Stomach (tissue), 9 donors: ENCODE data around the gene CTRB2. TPM values are rescaled to one million over a fixed set of nuclear protein-coding genes. Genes with fewer than 3 reads are reported as not detected.
"Not testable (repeated sequence)": the region's sequence is repeated elsewhere in the genome, so short reads cannot be mapped to it uniquely, and the experiment has no call there.

Experiments used
- DNase-seq, 2 donors: peaks; one replicate each; pipeline versions ENCODE4 v3.0.0 to v3.0.0-alpha.2; 2013 to 2019
- H3K27ac ChIP-seq, 5 donors: fragments of 200-600 bp in 4 of 5; sonication (generic) in 4 of 5; one replicate each; pipeline ENCODE4 v1.5.1; 2013 to 2019; ENCODE audit warnings: mild to moderate bottlenecking in 1 of 5, moderate library complexity in 1 of 5
- H3K27me3 ChIP-seq, 3 donors: fragments of 200-600 bp; sonication (generic); one replicate each; pipeline ENCODE4 v1.5.1; 2017 to 2019; ENCODE audit warnings: mixed run types in 1 of 3
- H3K36me3 ChIP-seq, 4 donors: fragments of 200-600 bp; sonication (generic); 1 replicate in 3 of 4; 2 replicates in 1 of 4; pipeline ENCODE4 v1.5.1; 2016 to 2019
- H3K4me1 ChIP-seq, 4 donors: fragments of 200-600 bp; sonication (generic); one replicate each; pipeline ENCODE4 v1.5.1; 2016 to 2019
- H3K4me3 ChIP-seq, 4 donors: fragments of 200-600 bp; sonication (generic) in 3 of 4; one replicate each; pipeline ENCODE4 v1.5.1; 2016 to 2019; ENCODE audit warnings: mild to moderate bottlenecking in 1 of 4
- H3K9me3 ChIP-seq, 4 donors: fragments of 200-600 bp; sonication (generic); one replicate each; pipeline ENCODE4 v1.5.1; 2016 to 2019
- CTCF ChIP-seq, 7 experiments: fragments of 450-650 bp in 4 of 7; fragments of 200-600 bp in 3 of 7; sonication (generic) in 3 of 7; IDR thresholded peaks; one replicate each; pipeline ENCODE4 v1.5.1; 2016 to 2019; ENCODE audit warnings: antibody characterized with exemption in 7 of 7, control low read depth in 2 of 7, mild to moderate bottlenecking in 1 of 7
- EP300 ChIP-seq: sonication (generic); formaldehyde crosslinking; IDR thresholded peaks from one replicate; pipeline ENCODE4 v1.6.1; 2017; ENCODE audit warnings: antibody characterized with exemption
- POLR2A ChIP-seq, 4 donors: fragments of 450-650 bp; IDR thresholded peaks; one replicate each; pipeline ENCODE4 v1.6.1; 2016; ENCODE audit warnings: antibody characterized with exemption in 4 of 4, control low read depth in 2 of 4, mild to moderate bottlenecking in 1 of 4, moderate library complexity in 1 of 4
- POLR2AphosphoS5 ChIP-seq, 3 donors: sonication (generic); formaldehyde crosslinking; IDR thresholded peaks; one replicate each; pipeline ENCODE4 v1.6.1; 2016; ENCODE audit warnings: antibody characterized with exemption in 3 of 3
- WGBS, 5 donors: extraction: QIAGEN DNeasy Blood & Tissue Kit in 3 of 5; methylation state at CpG; one replicate each; pipeline versions ENCODE4 v1.1.5 to v1.1.7; 2013 to 2018; 5-methylcytosine and 5-hydroxymethylcytosine counted together
- intact Hi-C: fragments of 100-400 bp; cut with DNase I; formaldehyde crosslinking; loops from one replicate; pipeline ENCODE4 v1.15.1; 2023; ENCODE audit warnings: low total_unique reads
- polyA plus RNA-seq, 3 donors: library from polyadenylated mRNA; stranded (reverse); fragments of 200-250 nt; gene quantifications; one replicate each; pipeline ENCODE4 v1.2.3, GENCODE V29; 2013
- total RNA-seq, 5 donors: library from RNA; depleted of rRNA; stranded (reverse); fragments of >200 nt; gene quantifications; one replicate each; pipeline versions ENCODE4 v1.1.0 to v1.2.3, GENCODE V29; 2014 to 2016
- donor health status: healthy with polysubstance abuse.
- donor health status: Bipolar disorder and iron deficiency.
- donor health status: healthy.

Gene CTRB2
- total and polyA plus RNA-seq, 8 donors: 2.7 to 26.6 (median 4.0) TPM; not detected in 5

DNA sequence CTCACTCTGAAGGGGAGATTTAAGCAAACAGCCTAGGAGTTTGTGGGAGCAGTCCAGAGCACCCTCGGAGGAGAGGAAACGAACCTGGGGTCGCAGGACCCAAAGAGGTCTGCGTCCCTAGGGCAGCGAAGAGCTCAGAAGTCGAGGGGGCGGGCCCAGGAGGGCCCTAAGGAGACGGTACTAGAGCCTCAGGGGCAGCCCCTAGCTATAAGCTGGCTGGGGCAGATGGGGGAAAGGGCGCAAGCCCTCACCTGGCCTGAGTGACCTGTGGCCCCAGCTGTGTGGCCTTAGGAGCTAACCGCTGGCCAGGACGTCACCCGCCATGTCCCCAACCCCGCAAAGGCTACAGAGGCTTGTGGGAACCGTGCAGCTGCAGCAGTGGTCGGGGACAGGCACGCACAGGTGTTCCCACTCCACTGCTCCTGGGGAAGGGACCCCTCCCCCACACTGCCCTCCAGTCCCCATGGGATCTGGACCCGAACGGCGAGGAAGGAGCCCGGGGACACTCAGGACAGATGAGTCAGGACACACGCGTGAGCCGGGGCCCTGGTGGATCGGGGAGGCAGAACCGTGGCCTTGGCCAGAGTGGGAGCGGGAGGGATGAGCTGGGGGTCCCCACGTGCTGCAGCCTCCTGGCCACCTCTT lies 2.0 kb upstream of the CTRB2 start:
- no peaks in the 10 kb centered on the region for H3K36me3 ChIP-seq
- H3K27ac ChIP-seq: no peak overlapping the region
- no peak for DNase-seq
- intact Hi-C loops: loop anchor here (10.0 kb wide), 1 partner anchor 186 kb away; no protein-coding TSS in a partner anchor
- H3K27me3 ChIP-seq: peaks cover 0 to 9% (median 0%) of the 10 kb centered on the region in 3 donors
- H3K4me3 ChIP-seq: no peak overlapping the region
- no peaks in the 10 kb centered on the region for H3K4me1 ChIP-seq
- TF ChIP-seq EP300 (no peak), POLR2AphosphoS5 (IDR thresholded peaks at IDR 0.05) (no peak), CTCF (IDR thresholded peaks at IDR 0.05) (no peak), POLR2A (IDR thresholded peaks at IDR 0.05) (no peak)
- H3K9me3 ChIP-seq: no peaks in the 10 kb centered on the region
- WGBS, 5 donors: 83 to 89% (median 88%) methylated on average over 25 to 27 of the region's 27 CpGs

- Histone ChIP-seq H3K4me3 (no peak overlapping the region), H3K36me3 (no peaks in the 10 kb centered on the region), H3K4me1 (no peaks in the 10 kb centered on the region), H3K9me3 (no peaks in the 10 kb centered on the region), H3K27ac (no peak overlapping the region), H3K27me3 (peaks cover 0 to 9% (median 0%) of the 10 kb centered on the region in 3 donors)
- TF ChIP-seq POLR2AphosphoS5 (IDR thresholded peaks at IDR 0.05) (no peak), EP300 (no peak), POLR2A (IDR thresholded peaks at IDR 0.05) (no peak), CTCF (IDR thresholded peaks at IDR 0.05) (no peak)
- 74 to 82% (median 81%) methylated on average over 13 of the region's 13 CpGs for WGBS, 5 donors
- intact Hi-C loops: loop anchor here (10.0 kb wide), 1 partner anchor 186 kb away; no protein-coding TSS in a partner anchor
- no peak for DNase-seq
Observed at GRCh38 chr16:75208242-75208825, 1.4 kb upstream of the CTRB2 start.

GRCh38 chr16:75207831-75208230 lies 870 bp upstream of the CTRB2 start:
- peaks cover 0 to 9% (median 0%) of the 10 kb centered on the region in 3 donors for H3K27me3 ChIP-seq
- H3K36me3 ChIP-seq: no peaks in the 10 kb centered on the region
- no peak for DNase-seq
- H3K9me3 ChIP-seq: no peaks in the 10 kb centered on the region
- no peak for TF ChIP-seq POLR2AphosphoS5 (IDR thresholded peaks at IDR 0.05)
- no peak for TF ChIP-seq POLR2A (IDR thresholded peaks at IDR 0.05)
- no peak for TF ChIP-seq EP300
- no peak for TF ChIP-seq CTCF (IDR thresholded peaks at IDR 0.05)
- H3K27ac ChIP-seq: no peak overlapping the region
- H3K4me1 ChIP-seq: no peaks in the 10 kb centered on the region
- WGBS, 5 donors: 77 to 90% (median 85%) methylated on average over 10 to 11 of the region's 11 CpGs
- intact Hi-C loops: loop anchor here (10.0 kb wide), 1 partner anchor 187 kb away; no protein-coding TSS in a partner anchor
- no peak overlapping the region for H3K4me3 ChIP-seq

GRCh38 chr16:75205961-75206748 lies 806 bp downstream of the CTRB2 start:
- not testable (repeated sequence) for H3K4me3 ChIP-seq, DNase-seq, H3K4me1 ChIP-seq, H3K9me3 ChIP-seq, H3K36me3 ChIP-seq, H3K27ac ChIP-seq
- 58 to 85% (median 68%) methylated on average over 11 to 19 of the region's 25 CpGs for WGBS, 5 donors
- intact Hi-C loops: loop anchor here (10.0 kb wide), 1 partner anchor 189 kb away; no protein-coding TSS in a partner anchor
- H3K27me3 ChIP-seq: peaks cover 0 to 10% (median 0%) of the 10 kb centered on the region in 3 donors

GRCh38 chr16:75205438-75205837 lies 1.5 kb downstream of the CTRB2 start:
- H3K4me3 ChIP-seq, H3K4me1 ChIP-seq, H3K9me3 ChIP-seq, DNase-seq, H3K36me3 ChIP-seq, H3K27ac ChIP-seq: not testable (repeated sequence)
- peaks cover 0 to 17% (median 0%) of the 10 kb centered on the region in 3 donors for H3K27me3 ChIP-seq
- intact Hi-C loops: loop anchor here (10.0 kb wide), 1 partner anchor 189 kb away; no protein-coding TSS in a partner anchor
- WGBS, 5 donors: 90 to 93% methylated on average over 2 to 4 of the region's 19 CpGs; no CpG with 5 or more reads in 3 of the 5 donors

- WGBS, 5 donors: no CpG with 5 or more reads among the region's 20 CpGs
- not testable (repeated sequence) for H3K4me3 ChIP-seq, H3K4me1 ChIP-seq, DNase-seq, H3K9me3 ChIP-seq, H3K27ac ChIP-seq, H3K36me3 ChIP-seq
- intact Hi-C loops: loop anchor here (10.0 kb wide), 1 partner anchor 190 kb away; no protein-coding TSS in a partner anchor
- peaks cover 0 to 21% (median 0%) of the 10 kb centered on the region in 3 donors for H3K27me3 ChIP-seq
Observed at GRCh38 chr16:75204905-75205304, 2.1 kb downstream of the CTRB2 start.
